OCI-LY3 (cell line): ENCODE results near the gene NACAD.

ENCODE experiments used
- H2AFZ ChIP-seq: fragments of 200-600, 300-600 bp; shearing (Covaris generic); 2 replicates; pipeline ENCODE4 v1.6.0; 2014; ENCODE audit warnings: antibody characterized with exemption, low read depth, low read length
- H3K27ac ChIP-seq: fragments of 200-600, 300-600 bp; sonication (generic); 2 replicates; pipeline ENCODE4 v1.5.1; 2014; ENCODE audit warnings: mild to moderate bottlenecking, low read length, moderate library complexity, mixed read lengths
- H3K27me3 ChIP-seq: fragments of 200-600, 300-600 bp; sonication (generic); 2 replicates; pipeline ENCODE4 v1.6.1; 2014; ENCODE audit warnings: low read depth, low read length, mixed read lengths
- H3K36me3 ChIP-seq: fragments of 200-600, 300-600 bp; sonication (generic); replicated peaks from 2 replicates; pipeline ENCODE3; 2014; ENCODE audit warnings: low read depth, low read length, mixed read lengths
- H3K4me1 ChIP-seq: fragments of 300-600, 200-600 bp; sonication (generic); 2 replicates; pipeline ENCODE4 v1.6.1; 2014; ENCODE audit warnings: low read length, mixed read lengths
- H3K4me2 ChIP-seq: fragments of 200-600, 300-600 bp; sonication (generic); 2 replicates; pipeline ENCODE4 v1.6.1; 2014; ENCODE audit warnings: low read length, mixed read lengths
- H3K4me3 ChIP-seq: fragments of 300-600, 200-600 bp; sonication (generic); 2 replicates; pipeline ENCODE4 v1.5.1; 2014; ENCODE audit warnings: antibody characterized with exemption, mild to moderate bottlenecking, low read length, moderate library complexity
- H3K79me2 ChIP-seq: fragments of 300-600, 200-600 bp; shearing (Covaris generic); 2 replicates; pipeline ENCODE4 v1.6.1; 2014; ENCODE audit warnings: mild to moderate bottlenecking, low read length, mixed read lengths
- H3K9ac ChIP-seq: fragments of 300-600, 200-600 bp; shearing (Covaris generic); 2 replicates; pipeline ENCODE4 v1.6.0; 2014; ENCODE audit warnings: mild to moderate bottlenecking, low read length, moderate library complexity
- H3K9me3 ChIP-seq: fragments of 200-600, 300-600 bp; shearing (Covaris generic); 2 replicates; pipeline ENCODE4 v1.6.1; 2014; ENCODE audit warnings: low read length, mixed read lengths; ENCODE audit not compliant: insufficient read depth
- H4K20me1 ChIP-seq: fragments of 200-600, 300-600 bp; sonication (generic); 2 replicates; pipeline ENCODE4 v1.6.1; 2016; ENCODE audit warnings: low read length, mixed read lengths; ENCODE audit not compliant: insufficient read depth
- CTCF ChIP-seq: fragments of 200-600, 300-600 bp; sonication (generic); IDR thresholded peaks from 2 replicates; pipeline ENCODE4 v1.5.1; 2014; ENCODE audit warnings: antibody characterized with exemption, low read length, low read depth
- EZH2phosphoT487 ChIP-seq: fragments of 200-600 bp; shearing (Covaris generic); IDR thresholded peaks from 2 replicates; pipeline ENCODE4 v1.6.1; 2018; ENCODE audit warnings: antibody characterized with exemption, mixed run types, low read depth

Gene NACAD

GRCh38 chr7:45088146-45088701 lies 545 bp downstream of the NACAD start:
- Histone ChIP-seq H3K4me2 (no peak overlapping the region), H3K4me1 (no peaks in the 10 kb centered on the region), H4K20me1 (no peaks in the 10 kb centered on the region), H3K4me3 (no peak overlapping the region), H3K79me2 (no peaks in the 10 kb centered on the region), H3K27ac (no peak overlapping the region), H3K36me3 (no peaks in the 10 kb centered on the region), H3K9ac (no peak overlapping the region), H2AFZ (no peak overlapping the region), H3K9me3 (no peaks in the 10 kb centered on the region), H3K27me3 (no peaks in the 10 kb centered on the region)
- no peak for TF ChIP-seq CTCF
- no peak for TF ChIP-seq EZH2phosphoT487

GRCh38 chr7:45087301-45088145 lies 1.2 kb downstream of the NACAD start:
- Histone ChIP-seq H3K9me3 (no peaks in the 10 kb centered on the region), H3K27ac (no peak overlapping the region), H3K4me1 (no peaks in the 10 kb centered on the region), H3K4me3 (no peak overlapping the region), H3K4me2 (no peak overlapping the region), H3K36me3 (no peaks in the 10 kb centered on the region), H2AFZ (no peak overlapping the region), H3K79me2 (no peaks in the 10 kb centered on the region), H3K27me3 (no peaks in the 10 kb centered on the region), H4K20me1 (no peaks in the 10 kb centered on the region), H3K9ac (no peak overlapping the region)
- TF ChIP-seq CTCF (no peak), EZH2phosphoT487 (no peak)

- no peaks in the 10 kb centered on the region for H3K36me3 ChIP-seq
- H3K4me1 ChIP-seq, result no peaks in the 10 kb centered on the region
- no peak overlapping the region for H3K27ac ChIP-seq
- TF ChIP-seq EZH2phosphoT487 (no peak), CTCF (no peak)
- H2AFZ ChIP-seq, result no peak overlapping the region
- no peak overlapping the region for H3K4me2 ChIP-seq
- no peaks in the 10 kb centered on the region for H3K27me3 ChIP-seq
- H3K79me2 ChIP-seq, result no peaks in the 10 kb centered on the region
- no peaks in the 10 kb centered on the region for H3K9me3 ChIP-seq
- H4K20me1 ChIP-seq, result no peaks in the 10 kb centered on the region
- H3K9ac ChIP-seq, result no peak overlapping the region
- H3K4me3 ChIP-seq, result no peak overlapping the region
Measured at GRCh38 chr7:45086331-45087065, 2.3 kb downstream of the NACAD start.

- Histone ChIP-seq H3K4me1 (no peaks in the 10 kb centered on the region), H3K79me2 (no peaks in the 10 kb centered on the region), H3K9ac (no peak overlapping the region), H3K9me3 (no peaks in the 10 kb centered on the region), H4K20me1 (no peaks in the 10 kb centered on the region), H3K4me3 (no peak overlapping the region), H3K27me3 (no peaks in the 10 kb centered on the region), H2AFZ (no peak overlapping the region), H3K4me2 (no peak overlapping the region), H3K27ac (no peak overlapping the region), H3K36me3 (no peaks in the 10 kb centered on the region)
- no peak for TF ChIP-seq EZH2phosphoT487
- no peak for TF ChIP-seq CTCF
Measured at GRCh38 chr7:45085619-45086200, 3.1 kb downstream of the NACAD start.
